SK-N-DZ (cell line): ENCODE results near the gene LSM7. TPM values are rescaled to one million over a fixed set of nuclear protein-coding genes. Genes with fewer than 3 reads are reported as not detected.

ENCODE experiments used
- DNase-seq: peaks from one replicate; pipeline ENCODE4 v3.0.0-alpha.2; 2015; ENCODE audit warnings: low spot score
- polyA plus RNA-seq, 2 experiments: library from polyadenylated mRNA; depleted of rRNA; stranded (reverse); fragments of >200 nt; gene quantifications; 2 replicates each; pipeline ENCODE4 v1.2.3, GENCODE V29; 2014

Gene LSM7
- 388 and 410 TPM in 2 replicates for polyA plus RNA-seq (2014; cell fraction: cytosol; rRNA removed)
- 320 and 336 TPM in 2 replicates for polyA plus RNA-seq (2014; cell fraction: nucleus; rRNA removed)

DNA sequence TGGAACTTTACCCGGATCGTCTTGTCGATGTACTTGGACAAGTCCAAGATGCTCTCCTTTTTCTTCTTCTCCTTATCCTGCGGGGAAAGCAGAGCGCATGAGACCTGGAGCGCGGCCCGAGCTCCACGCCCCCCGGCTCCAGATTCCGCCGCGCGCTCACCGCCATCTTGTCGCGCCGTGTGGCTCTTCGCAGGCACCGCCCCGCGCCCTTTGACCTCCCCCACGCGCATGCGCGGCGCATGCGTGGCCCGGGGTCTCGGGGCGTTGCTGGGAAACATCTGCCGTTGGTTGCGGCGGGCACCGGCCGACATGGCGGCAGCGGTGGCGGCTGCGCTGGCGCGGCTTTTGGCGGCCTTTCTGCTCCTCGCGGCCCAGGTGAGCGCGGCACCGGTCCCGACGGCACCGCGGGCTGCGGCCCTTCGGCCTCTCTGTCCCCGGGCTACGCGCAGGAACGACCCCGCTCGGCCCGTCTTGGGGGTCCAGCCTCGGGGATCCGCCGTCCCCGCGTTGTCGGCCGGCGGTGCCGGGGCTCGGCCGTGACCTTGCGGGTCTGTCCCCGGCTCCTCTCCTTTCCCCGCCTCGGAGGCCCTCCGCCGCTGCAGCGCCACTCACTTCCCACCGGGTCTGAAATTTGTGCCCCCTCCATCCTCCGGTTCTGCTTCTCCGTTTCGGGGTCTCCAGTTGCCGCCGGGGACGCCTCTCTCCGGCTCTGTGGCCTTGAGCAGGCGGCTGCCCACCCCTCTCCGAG lies at the start of gene LSM7, which contains the start of gene SPPL2B:
Gene LSM7, minus strand, starts transcription at position 186 of the 748 bp plus-strand sequence. Its CDS starts 20 bp downstream, at position 166.
Gene SPPL2B, plus strand, starts transcription at position 284 of the 748 bp plus-strand sequence. Its CDS starts 26 bp downstream, at position 310.
- DNase-seq: peak; percentile 84

DNA sequence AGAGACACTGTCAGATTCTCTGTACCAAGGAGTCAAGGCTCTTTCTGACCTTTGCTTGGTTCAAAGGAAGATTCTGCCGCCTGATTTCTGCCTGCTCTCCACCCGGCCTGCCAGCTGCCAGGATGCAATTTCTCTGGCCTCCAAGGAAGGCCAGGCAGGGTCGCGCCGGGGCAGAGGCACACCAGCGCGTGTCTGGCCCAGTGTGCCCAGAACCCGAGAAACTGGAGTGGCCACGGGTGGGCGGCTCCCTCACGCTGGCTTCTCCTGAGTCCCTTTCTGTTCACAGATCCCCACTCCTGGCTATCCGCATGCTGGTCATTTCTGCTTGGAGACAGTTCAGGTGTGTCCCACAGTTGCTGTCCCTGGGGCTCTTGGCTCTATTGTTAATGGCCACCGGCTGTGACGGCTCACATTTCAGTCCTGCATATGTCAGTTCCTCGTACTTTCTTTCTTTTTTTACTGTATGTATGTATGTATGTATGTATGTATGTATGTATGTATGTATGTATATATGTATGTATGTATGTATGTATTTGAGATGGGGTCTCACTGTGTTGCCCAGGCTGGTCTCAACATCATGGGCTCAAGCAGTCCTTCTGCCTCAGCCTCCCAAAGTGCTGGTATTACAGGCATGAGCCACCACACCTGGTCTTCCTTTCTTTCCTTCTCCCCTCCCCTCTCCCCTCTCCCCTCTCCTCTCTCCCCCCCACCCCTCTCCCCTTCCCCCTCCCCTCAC lies 48.6 kb upstream of the LSM7 start:
- DNase-seq: no peak

DNA sequence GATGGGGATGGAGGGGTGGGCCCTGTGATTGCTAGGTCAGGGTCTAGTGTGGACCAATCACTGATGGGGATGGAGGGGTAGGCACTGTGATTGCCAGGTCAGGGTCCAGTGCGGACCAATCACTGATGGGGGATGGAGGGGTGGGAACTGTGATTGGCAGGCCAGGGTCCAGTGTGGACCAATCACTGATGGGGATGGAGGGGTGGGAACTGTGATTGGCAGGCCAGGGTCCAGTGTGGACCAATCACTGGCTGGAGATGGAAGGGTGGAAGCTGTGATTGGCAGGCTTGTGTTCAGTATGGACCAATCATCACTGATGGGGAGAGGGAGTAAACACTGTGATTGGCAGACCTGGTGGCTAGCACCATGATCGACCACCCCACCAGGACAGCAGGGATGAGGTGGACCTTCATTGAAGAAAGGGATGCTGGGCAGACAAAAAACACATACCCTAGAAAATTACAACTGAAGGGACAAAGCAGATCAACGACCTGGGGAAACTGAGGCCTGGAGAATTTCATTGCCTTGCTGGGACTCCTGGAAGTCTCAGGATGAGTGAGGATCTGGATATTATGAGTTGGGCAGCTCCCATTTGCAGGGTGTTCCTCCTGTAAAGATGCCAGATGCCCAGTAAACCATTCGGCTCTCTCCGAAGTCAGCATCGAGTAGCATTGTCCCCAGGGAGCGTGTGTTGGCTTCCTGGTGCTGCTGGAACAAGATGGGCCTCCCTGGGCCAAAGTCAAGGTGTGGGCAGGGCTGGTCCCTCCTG lies 47.2 kb upstream of the LSM7 start:
- DNase-seq: peak; percentile 65

DNA sequence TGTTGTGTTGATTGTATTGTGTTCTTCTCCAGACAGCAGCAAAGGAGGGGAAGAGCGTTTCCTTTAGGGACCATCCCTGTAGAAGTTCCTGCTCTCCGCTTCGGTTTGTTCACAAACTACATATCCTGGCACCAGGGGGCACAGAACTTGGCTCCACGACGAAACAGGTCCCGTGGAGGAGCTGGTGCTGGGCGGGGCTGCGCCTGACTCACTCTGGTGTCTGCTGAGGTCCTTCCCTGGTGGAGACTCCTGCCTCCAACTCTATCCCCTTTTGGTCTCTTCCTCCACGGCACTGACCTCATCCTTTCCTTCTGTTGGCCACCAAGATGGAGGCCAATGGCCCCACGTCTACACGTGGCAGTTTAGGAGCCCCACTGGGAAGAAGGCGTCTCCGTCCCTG lies 46.4 kb upstream of the LSM7 start:
- DNase-seq: no peak

DNA sequence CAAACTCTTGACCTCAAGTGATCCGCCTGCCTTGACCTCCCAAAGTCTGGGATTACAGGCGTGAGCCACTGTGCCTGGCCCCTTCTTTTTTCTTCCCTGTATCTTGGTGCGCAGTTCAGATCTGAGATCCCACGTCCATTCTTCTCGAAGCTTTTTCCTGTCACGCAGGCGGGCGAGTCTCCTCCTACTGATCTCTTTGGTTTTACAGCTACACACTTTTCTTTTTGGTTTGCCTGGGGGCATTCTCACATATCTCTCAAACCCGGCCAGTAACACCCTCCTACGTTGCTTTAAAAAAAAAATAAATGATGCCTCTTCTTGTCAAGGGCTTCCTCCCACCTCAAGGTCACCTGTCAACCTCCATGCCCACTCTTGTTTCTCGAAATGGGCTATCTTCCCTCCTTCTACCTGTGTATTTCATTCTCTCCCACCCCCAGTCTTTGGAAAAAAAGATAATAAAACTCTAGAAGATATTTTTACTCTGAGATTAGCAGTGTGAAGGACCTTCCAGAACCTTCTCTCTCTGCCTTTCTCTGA lies 43.8 kb upstream of the LSM7 start:
- no peak for DNase-seq

DNA sequence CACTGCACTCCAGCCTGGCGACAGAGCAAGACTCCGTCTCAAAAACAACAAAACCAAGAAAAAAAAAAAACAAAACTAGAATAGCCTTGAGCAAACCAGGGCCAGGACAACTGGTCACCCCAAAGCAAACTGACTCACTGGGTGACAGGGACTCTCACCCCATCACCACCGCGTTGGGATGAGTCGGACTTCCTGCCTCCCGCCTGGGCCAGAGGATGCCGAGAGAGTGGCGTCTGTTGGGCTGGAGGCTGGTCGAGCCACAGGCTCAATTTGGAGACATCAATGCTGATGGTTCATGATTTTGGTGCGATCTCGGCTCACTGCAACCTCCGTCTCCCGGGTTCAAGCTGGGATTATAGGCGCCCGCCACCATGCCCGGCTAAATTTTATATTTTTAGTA lies 43.3 kb upstream of the LSM7 start:
- DNase-seq: no peak

DNA sequence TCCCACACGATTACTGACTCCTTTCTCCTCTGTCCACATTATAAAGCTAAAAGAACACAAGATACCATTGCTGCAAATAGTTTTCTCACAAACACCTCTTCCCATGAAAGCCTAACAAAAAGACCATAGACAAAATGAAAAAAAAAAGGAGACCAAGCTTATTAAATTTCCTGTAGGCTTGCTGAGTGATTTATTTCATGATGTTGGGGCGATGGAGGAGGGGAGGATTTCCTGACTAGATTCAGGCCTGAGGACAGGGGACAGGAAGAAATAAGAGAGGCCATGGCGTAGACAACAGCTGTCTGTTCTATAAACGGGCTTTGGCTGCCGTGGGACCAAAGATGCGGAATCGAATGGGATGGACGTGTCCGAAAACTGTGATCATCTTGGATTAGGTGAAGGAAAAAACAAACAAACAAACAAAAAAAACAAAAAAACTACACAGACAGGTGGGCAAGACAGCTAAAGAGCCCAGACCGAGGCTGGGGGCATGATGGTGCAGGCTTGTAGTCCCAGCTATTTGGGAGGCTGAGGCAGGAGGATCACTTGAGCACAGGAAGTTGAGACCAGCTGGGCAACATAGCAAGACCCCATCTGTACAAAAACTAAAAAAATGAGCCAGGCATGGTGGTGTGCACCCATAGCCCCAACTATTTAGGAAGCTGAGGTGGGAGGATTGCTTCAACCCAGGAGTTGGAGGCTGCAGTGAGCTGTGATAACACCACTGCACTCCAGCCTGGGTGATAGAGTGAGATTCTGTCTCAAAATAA lies 37.0 kb upstream of the LSM7 start:
- peak; percentile 43 for DNase-seq

DNA sequence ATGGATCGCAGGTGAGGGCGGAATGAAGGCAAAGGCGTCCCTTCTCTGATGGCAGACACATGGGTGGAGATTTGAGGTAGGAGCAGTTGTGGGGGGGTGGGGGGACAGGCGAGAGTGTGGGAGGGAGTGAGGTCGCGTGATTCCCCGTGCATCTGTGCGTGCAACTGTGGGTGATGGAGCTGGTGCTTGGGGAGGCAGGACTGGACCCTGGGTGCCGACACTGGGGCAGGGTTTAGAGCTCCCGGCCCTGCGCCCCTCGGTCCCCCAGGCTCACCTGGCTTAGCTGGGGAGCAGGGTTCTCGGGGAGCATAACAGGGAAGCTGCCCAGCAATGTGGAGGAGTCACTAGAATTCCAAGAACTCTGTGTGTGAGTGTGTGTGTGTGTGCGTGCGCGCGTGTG lies 35.0 kb upstream of the LSM7 start:
- no peak for DNase-seq

DNA sequence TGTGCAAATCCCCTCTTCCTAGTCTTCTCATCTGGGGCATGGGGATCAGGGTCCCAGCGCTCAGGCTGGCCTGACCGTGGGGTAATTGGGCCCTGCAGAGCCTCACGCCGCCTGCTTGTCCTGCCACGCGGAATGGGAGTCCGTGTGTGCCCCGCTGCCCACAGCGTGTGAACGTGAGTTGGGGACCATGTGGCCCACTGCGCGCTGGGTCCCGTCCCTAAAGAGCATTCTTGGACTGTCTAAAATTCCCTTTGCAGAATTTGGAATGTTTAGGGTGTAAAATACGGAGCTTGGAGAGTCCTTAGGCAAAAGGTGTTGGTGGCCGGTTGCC lies 34.5 kb upstream of the LSM7 start:
- DNase-seq: no peak

DNA sequence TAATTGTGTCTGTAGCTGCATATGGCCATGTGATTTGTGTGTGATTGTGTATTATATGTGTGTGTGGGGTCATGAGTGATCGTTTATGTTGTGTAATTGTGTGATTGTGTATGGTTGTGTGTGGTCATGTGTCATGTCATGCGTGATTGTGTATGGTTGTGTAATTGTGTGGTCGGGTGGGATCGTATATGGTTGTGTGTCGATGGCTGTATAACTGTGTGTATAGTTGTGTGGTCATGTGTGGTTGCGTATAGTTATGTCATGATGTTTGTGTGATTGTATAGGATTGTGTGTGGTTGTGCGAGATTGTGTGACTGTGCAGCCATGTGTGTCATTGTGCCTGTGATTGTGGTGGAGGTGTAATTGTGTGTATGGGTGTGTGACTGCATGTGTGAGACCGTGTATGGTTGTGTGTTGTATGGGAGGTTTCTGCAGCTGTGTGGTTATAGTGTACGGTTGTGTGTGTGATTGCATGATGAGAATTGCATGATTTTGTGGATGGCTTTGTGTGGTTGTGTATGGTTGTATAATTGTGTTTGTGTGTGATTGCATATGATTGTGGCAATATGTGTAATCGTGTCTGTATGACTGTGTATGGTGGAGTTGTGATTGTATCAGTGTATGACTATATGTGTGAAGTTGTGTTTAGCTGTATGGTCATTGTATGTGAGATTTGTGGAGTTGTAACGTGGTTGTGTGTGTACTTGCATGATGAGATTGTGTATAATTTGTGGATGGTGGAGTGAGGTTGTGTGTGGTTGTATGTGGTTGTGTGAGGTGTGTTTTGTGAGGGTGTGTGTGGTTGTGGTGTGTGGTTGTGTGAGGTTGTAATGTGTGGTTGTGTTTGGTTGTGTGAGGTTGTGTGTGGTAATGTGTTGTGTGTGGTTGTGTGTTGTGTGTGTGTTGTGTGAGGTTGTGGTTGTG lies 33.9 kb upstream of the LSM7 start:
- no peak for DNase-seq

DNA sequence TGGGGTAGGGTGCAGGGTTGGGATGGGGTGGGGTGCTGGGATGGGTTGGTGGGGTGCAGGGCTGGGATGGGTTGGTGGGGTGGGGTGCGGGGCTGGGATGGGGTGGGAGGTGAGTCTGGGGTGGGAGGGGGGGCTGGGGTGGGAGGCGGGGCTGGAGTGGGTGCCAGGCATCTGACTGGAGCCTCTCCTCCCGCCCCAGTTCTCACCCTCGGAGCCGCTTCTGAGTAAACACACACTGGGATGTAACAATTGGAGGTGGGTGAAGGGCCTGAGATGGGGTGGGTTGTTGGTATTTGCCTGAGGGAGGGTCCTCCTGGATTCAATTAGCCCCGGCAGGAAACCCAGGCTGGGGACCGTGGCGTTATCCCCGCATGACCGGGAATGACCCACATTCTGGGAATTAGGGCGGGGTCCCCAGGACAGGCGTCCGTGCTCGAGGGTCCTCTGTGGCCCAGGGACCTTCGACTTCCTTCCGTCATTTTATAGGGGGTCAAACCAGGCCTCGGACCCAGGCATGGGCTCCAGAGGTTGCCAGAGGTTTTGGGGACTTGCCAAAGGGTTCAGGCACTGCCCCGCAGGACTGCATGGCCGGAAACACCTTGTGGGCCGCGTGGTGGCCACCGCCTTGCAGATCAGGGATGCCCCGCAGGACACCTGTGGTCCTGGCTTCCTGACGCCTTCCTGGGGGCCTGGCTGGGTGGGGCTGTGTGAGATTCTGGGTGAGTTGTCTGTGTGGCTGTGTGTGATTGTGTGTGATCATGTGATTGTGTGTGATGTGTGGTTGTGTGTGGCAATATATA lies 33.1 kb upstream of the LSM7 start:
- DNase-seq: no peak

DNA sequence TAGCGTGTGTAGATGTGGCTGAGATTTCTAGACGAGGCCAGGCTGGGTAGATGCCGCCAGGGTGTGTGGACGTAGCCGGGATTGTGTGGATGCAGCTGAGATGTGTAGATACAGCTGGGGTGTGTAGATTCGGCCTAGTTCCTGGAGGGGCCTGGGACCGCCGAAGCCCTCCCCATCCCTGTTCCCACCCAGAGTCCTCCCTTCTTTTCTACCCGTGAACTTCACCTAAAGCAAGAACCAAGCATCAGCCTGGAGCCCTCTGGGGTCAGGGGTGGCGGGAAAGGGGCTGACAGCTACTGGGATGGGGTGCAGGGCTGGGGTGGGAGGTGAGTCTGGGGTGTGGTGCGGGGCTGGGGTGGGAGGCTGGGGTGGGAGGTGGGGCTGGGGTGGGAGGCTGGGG lies 32.4 kb upstream of the LSM7 start:
- DNase-seq: no peak

DNA sequence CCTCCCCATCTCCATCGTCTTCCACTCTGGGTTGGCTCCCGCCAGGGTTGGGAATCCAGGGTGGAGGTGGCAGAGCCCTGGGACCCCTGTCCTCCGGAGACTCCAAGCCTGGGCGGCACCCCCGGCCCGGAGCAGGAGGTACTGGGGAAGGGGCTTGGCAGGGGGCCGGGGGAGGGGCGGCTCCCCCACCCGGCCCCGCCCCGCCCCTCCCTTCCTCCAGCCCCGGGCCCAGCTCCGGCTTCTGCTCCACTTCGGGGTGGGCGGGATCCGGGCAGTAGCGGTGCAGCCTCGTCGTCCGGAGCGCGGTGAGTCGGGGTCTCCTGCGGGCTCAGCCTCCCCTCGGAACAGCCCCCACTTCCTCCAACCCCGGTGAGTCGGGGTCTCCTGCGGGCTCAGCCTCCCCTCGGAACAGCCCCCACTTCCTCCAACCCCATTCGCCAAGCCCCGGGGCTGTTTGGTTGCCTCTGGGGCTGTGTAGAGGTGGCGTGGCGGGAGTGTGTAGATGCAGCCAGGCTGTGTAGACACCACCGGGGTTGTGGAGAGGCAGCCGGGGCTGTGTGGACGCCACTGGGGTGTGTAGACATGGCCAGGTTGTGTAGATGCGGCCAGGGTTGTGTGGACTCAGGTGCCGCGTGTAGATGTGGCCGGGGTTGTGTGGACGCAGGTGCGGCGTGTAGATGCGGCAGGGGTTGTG lies 31.8 kb upstream of the LSM7 start, which contains the start of gene TMPRSS9:
Gene TMPRSS9, plus strand, starts transcription at position 274 of the 694 bp plus-strand sequence. CDS start 29,521 bp downstream, outside the sequence.
- no peak for DNase-seq

DNA sequence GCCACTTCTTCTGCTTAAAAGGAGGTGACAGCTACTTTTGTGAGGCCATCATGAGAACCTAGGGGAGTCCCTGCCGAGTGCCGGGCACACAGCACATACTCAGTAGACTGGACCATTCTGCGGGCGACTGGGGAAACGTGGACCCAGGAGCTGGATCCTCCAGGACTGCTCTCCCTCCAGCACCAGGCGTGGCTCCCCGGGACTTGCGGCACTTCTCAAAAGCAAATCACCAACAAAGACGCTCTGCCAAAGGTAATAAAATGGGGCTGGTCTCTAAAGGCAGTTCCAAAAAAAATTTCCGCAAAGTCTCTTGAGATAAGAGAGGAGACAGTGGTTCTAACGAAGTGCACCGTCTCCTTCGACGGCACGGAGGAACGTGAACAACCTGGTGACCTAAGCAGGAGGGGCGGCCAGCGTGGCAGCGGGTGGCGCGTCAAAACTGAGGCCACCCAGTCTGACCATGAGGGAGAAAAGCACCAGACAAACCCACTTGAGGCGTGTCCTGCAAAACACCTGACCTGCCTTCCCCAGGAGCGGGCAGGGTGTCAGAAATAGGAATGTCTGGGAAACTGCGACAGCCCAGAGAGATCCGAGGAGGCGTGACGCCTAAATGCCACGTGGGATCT lies 30.3 kb upstream of the LSM7 start:
- no peak for DNase-seq

DNA sequence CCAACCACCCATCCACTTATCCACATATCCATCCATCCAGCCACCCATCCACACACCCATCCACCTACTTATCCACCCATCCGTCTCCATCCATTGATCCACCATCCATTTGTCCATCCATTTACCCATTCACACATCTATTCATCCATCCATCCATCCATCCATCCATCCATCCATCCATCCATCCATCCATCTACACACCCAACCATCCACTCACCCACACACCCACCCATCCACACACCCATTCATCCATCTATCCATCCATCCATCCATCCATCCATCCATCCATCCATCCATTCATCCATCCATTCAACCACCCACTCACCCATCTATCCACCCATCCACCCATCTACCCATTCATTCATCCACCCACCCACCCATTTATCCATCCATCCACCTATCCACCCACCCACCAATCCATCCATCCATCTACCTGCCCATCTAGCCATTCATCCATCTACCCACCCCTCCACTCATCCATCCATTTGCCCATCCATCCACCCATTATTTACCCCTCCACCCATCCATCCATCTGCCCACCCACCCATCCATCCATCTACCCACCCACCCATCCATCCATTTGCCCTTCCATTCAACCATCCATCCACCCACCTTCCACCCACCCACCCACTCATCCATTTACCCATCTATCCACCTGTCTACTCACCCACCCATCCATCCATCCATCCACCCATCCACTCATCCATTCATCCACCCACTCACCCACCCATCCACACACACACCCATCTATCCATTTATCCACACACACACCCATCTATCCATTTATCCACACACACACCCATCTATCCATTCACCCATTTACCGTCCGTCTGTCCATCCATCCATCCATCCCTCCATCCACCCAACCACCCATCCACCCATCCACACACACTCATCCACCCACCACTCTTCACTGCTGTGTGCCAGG lies 29.2 kb upstream of the LSM7 start:
- no peak for DNase-seq

DNA sequence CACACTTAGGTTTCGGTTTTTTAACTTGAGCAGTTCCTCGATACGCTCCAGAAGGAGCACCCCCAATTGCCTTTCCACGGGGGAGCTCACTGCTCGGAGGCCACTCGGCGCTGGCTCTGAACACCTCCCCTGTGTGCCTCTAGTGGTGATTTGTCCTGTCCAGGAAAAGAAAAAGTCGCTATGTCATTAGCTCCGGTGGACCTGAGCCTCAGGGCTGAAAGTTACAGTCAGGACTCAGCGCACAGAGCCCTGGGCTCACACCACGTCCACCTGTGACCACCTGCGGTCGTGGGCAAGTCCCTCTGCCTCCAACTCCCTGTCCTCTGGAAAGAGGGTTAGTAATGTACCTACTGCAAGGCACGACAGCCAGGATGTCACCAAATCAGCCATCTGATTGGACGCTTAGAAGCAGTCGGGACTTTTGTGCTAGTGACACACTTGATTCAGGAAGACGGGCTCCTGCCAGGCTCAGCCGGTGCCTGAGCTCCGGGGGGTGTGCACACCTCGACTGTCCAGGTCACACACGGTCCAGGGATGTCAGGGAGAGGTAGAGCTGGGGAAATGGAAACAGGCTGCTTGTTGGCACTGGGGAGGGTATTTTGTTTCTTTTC lies 27.8 kb upstream of the LSM7 start:
- DNase-seq: no peak
